ENCODE measurements around the gene KCNN2.

GRCh38 chr5:114415760-114416159, 53.9 kb downstream of the KCNN2 start:
- TF ChIP-seq CTCF (conservative IDR thresholded peaks at IDR 0.05; ENCODE audit: low read depth, low read length): no peak
- no peak for TF ChIP-seq EZH2 (IDR thresholded peaks at IDR 0.05; ENCODE audit: borderline replicate concordance, low read depth, low read length, poor library complexity, severe bottlenecking)
